Glutamatergic neuron (in vitro differentiated cells): Measurements from ENCODE around the gene RAB3C. TPM values are rescaled to one million over a fixed set of nuclear protein-coding genes. Genes with fewer than 3 reads are reported as not detected.

ENCODE experiments used
- DNase-seq: peaks from one replicate; pipeline ENCODE4 v3.0.0; 2022
- H3K27ac Mint-ChIP-seq: one replicate; pipeline ENCODE4 v1.8.0; 2020; ENCODE audit warnings: mild to moderate bottlenecking, mixed read lengths, inconsistent platforms; ENCODE audit not compliant: unreplicated experiment
- H3K27me3 Mint-ChIP-seq: one replicate; pipeline ENCODE4 v1.8.0; 2020; ENCODE audit warnings: mild to moderate bottlenecking, moderate library complexity, mixed read lengths, inconsistent platforms; ENCODE audit not compliant: unreplicated experiment
- H3K36me3 Mint-ChIP-seq: one replicate; pipeline ENCODE4 v1.8.0; 2020; ENCODE audit warnings: mild to moderate bottlenecking, mixed read lengths, inconsistent platforms; ENCODE audit not compliant: unreplicated experiment
- H3K4me1 Mint-ChIP-seq: one replicate; pipeline ENCODE4 v1.8.0; 2020; ENCODE audit warnings: mild to moderate bottlenecking, low read depth, mixed read lengths, inconsistent platforms; ENCODE audit not compliant: unreplicated experiment
- H3K4me3 Mint-ChIP-seq: one replicate; pipeline ENCODE4 v1.8.0; 2020; ENCODE audit warnings: mild to moderate bottlenecking, mixed read lengths, inconsistent platforms; ENCODE audit not compliant: unreplicated experiment
- H3K9me3 Mint-ChIP-seq: one replicate; pipeline ENCODE4 v1.8.0; 2020; ENCODE audit warnings: mild to moderate bottlenecking, moderate library complexity, mixed read lengths, inconsistent platforms; ENCODE audit not compliant: unreplicated experiment
- CTCF ChIP-seq: fragments of 200-600 bp; sonication (generic); IDR thresholded peaks from one replicate; pipeline ENCODE4 v1.5.0; 2021; ENCODE audit not compliant: partially characterized antibody, unreplicated experiment
- total RNA-seq: library from RNA; stranded (reverse); fragmentation: NEBNext Ultra II Directional; extraction: Animal tissue kit (Norgen Biotek cat#: 25700); gene quantifications from one replicate; pipeline ENCODE4 v1.2.1, GENCODE V29; 2021; ENCODE audit not compliant: unreplicated experiment

The RAB3C gene
- total RNA-seq, 1 donor from 2014 or later = 36.2 TPM

DNA sequence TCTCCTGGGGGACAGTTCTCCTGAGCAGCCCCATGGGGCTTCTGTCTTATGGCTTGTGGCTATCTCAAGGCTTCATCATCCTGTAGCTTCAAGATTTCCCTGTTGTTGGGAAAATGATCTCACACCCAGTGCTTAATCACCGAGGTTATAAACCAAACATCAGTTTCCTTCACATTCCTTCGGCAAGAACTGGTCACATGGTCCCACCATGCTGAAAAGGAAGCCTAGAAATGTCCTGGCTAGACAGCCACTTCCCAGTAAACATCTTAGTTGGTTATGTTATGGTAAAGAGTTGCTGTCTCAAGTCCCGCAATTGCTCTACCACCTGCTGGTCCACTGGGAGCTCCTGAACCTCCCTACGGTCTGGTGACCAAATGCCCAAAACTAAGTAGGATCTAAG is 66.0 kb downstream of the RAB3C start:
- no peak overlapping the region for H3K27ac Mint-ChIP-seq
- H3K36me3 Mint-ChIP-seq = no peaks in the 10 kb centered on the region
- no peak for DNase-seq
- H3K9me3 Mint-ChIP-seq = no peaks in the 10 kb centered on the region
- no peaks in the 10 kb centered on the region for H3K27me3 Mint-ChIP-seq
- no peak for TF ChIP-seq CTCF
- H3K4me3 Mint-ChIP-seq = no peak overlapping the region
- H3K4me1 Mint-ChIP-seq = peaks cover 5% of the 10 kb centered on the region

GRCh38 chr5:58649716-58650115 is 66.8 kb downstream of the RAB3C start:
- Mint-ChIP-seq H3K27ac (no peak overlapping the region), H3K27me3 (no peaks in the 10 kb centered on the region), H3K4me3 (no peak overlapping the region), H3K4me1 (peaks cover 5% of the 10 kb centered on the region), H3K9me3 (no peaks in the 10 kb centered on the region), H3K36me3 (no peaks in the 10 kb centered on the region)
- DNase-seq = no peak
- no peak for TF ChIP-seq CTCF

DNA sequence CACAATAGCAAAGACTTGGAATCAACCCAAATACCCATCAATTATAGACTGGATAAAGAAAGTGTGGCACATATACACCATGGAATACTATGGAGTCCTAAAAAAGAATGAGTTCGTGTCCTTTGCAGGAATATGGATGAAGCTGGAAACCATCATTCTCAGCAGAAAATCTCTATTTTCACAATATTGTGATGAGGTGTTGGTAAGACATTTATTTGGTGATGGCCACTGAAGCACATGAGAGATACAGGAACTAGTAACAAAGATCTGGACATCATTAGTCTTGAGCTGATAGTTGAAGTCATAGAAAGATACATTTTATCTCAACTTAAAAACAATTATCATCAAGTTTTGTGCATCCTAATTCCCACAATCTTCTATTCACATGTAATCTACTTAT is 70.6 kb downstream of the RAB3C start:
- Mint-ChIP-seq H3K4me3 (no peak overlapping the region), H3K27me3 (no peaks in the 10 kb centered on the region), H3K36me3 (no peaks in the 10 kb centered on the region), H3K4me1 (peaks cover 5% of the 10 kb centered on the region), H3K27ac (no peak overlapping the region), H3K9me3 (no peaks in the 10 kb centered on the region)
- no peak for DNase-seq
- TF ChIP-seq CTCF = no peak

GRCh38 chr5:58666141-58666540 is 83.3 kb downstream of the RAB3C start:
- H3K4me3 Mint-ChIP-seq = no peak overlapping the region
- H3K4me1 Mint-ChIP-seq = no peaks in the 10 kb centered on the region
- no peaks in the 10 kb centered on the region for H3K36me3 Mint-ChIP-seq
- H3K9me3 Mint-ChIP-seq = no peaks in the 10 kb centered on the region
- H3K27ac Mint-ChIP-seq = no peak overlapping the region
- no peak for DNase-seq
- H3K27me3 Mint-ChIP-seq = no peaks in the 10 kb centered on the region
- no peak for TF ChIP-seq CTCF

DNA sequence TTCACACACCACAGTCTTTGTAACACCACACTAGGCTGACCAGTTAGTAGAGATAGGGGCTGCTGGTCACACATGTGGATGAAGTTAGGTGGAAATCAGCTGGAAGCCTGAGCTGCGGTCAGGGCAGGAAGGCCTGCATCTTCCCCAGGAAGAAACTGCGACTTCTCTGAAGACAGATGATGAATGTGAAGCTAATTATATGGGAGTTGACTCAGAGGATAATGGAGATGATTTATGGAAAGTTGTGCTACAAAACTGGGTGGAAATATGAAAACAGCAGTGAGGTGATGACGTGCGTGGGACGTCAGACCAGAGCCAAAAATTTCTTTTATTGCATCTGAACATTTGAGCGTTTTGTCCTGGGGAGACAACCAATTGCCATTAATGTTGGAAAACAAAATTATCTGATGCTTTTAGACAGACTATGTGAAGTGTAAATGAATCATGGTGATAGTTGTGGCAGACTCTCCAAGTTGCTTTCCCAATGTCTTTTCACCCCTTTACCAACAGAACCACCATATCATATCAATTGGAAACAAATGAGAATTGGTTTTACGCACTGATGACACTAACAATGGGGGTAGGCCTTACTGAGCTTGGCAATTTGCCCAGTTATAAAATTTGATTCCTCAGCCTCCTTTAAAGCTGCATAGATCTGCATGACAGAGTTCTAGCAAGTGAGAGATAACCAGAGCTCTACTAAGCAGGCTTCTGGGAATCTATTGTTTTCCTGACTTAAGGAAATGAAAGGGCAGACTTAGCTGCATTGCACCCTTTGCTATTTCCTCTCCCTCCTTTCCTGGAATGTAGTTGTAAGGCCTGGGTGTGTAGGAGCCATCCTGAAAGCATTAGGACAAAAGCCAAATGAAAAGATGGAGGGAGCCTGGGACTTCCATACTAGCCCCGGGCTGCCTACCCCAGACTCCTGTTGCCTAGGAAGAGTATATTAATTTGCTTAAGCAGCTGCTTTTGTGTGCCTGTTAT is 84.0 kb downstream of the RAB3C start:
- DNase-seq = no peak
- Mint-ChIP-seq H3K9me3 (no peaks in the 10 kb centered on the region), H3K4me3 (no peak overlapping the region), H3K36me3 (no peaks in the 10 kb centered on the region), H3K27me3 (no peaks in the 10 kb centered on the region), H3K27ac (no peak overlapping the region), H3K4me1 (no peaks in the 10 kb centered on the region)
- TF ChIP-seq CTCF = no peak
